GM10248 (cell line): Measurements from ENCODE around the gene PHACTR3.

ENCODE experiments used
- CTCF ChIA-PET: fragments of 300-600 bp; sonication (Branson Sonifier 250); formaldehyde crosslinking; extraction: SDS; loops from one replicate; lab custom pipeline; 2021; ENCODE audit warnings: antibody characterized with exemption; lab: Yijun Ruan, JAX
- POLR2A ChIA-PET: fragments of 350-650 bp; sonication (Branson Sonifier 250); formaldehyde crosslinking; extraction: SDS; loops from one replicate; lab custom pipeline; 2020; ENCODE audit warnings: antibody characterized with exemption; lab: Yijun Ruan, JAX
- DNase-seq: peaks from one replicate; pipeline ENCODE4 v3.0.0; 2012; ENCODE audit errors: extremely low spot score
- TF ChIP-seq, protein P1 (sequence below): IDR thresholded peaks from 2 replicates; pipeline ENCODE4 v1.5.1; 2012; ENCODE audit warnings: mild to moderate bottlenecking, low read depth; ENCODE audit errors: extremely low read depth, missing control alignments, control extremely low read depth

Gene PHACTR3

GRCh38 chr20:59725476-59726280, 121.3 kb downstream of the PHACTR3 start:
- TF ChIP-seq, protein P1, sequence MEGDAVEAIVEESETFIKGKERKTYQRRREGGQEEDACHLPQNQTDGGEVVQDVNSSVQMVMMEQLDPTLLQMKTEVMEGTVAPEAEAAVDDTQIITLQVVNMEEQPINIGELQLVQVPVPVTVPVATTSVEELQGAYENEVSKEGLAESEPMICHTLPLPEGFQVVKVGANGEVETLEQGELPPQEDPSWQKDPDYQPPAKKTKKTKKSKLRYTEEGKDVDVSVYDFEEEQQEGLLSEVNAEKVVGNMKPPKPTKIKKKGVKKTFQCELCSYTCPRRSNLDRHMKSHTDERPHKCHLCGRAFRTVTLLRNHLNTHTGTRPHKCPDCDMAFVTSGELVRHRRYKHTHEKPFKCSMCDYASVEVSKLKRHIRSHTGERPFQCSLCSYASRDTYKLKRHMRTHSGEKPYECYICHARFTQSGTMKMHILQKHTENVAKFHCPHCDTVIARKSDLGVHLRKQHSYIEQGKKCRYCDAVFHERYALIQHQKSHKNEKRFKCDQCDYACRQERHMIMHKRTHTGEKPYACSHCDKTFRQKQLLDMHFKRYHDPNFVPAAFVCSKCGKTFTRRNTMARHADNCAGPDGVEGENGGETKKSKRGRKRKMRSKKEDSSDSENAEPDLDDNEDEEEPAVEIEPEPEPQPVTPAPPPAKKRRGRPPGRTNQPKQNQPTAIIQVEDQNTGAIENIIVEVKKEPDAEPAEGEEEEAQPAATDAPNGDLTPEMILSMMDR = no peak
- ChIA-PET CTCF (interaction anchor here (1.1 to 1.3 kb wide), 2 partner anchors 10 to 155 kb away, joined by 4 to 6 read pairs; no protein-coding TSS in a partner anchor), POLR2A (no interaction called here)
- no peak for DNase-seq

DNA sequence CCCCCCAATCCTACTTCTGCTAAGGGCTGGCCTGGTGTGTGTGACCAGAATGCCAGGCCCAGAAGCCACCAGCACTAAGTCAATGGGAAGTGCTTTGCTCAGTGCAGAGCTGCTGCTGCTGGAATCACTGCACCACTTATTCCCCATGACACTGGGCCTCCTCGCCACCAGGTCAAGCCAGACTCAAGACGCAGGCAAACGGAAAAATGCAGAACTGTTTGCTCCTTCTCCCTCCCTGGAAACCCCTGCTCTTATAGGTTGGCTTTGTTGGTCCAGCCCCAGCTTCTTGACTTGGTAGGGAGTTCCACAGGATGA, 121.9 kb downstream of the PHACTR3 start:
- DNase-seq = no peak
- TF ChIP-seq, protein P1 = no peak
- POLR2A ChIA-PET = no interaction called here
- CTCF ChIA-PET = interaction anchor here (1.1 kb wide), 1 partner anchor 9 kb away, joined by 4 read pairs; no protein-coding TSS in a partner anchor

GRCh38 chr20:59728722-59729430, 124.5 kb downstream of the PHACTR3 start:
- TF ChIP-seq, protein P1 = no peak
- CTCF ChIA-PET = no interaction called here
- POLR2A ChIA-PET = no interaction called here

GRCh38 chr20:59729506-59729905, 125.2 kb downstream of the PHACTR3 start:
- no peak for DNase-seq
- POLR2A ChIA-PET = no interaction called here
- TF ChIP-seq, protein P1 = no peak
- CTCF ChIA-PET = interaction anchor here (0.8 kb wide), 1 partner anchor 54 kb away, joined by 3 read pairs; no protein-coding TSS in a partner anchor

More at GRCh38 chr20:59728722-59729430, 124.5 kb downstream of the PHACTR3 start:
- no peak for DNase-seq

- DNase-seq = no peak
- POLR2A ChIA-PET = no interaction called here
- CTCF ChIA-PET = interaction anchor here (1.6 kb wide), 1 partner anchor 132 kb away, joined by 3 read pairs; no protein-coding TSS in a partner anchor
- TF ChIP-seq, protein P1 = no peak
These were observed 126.4 kb downstream of the PHACTR3 start for GRCh38 chr20:59730722-59731121.

DNA sequence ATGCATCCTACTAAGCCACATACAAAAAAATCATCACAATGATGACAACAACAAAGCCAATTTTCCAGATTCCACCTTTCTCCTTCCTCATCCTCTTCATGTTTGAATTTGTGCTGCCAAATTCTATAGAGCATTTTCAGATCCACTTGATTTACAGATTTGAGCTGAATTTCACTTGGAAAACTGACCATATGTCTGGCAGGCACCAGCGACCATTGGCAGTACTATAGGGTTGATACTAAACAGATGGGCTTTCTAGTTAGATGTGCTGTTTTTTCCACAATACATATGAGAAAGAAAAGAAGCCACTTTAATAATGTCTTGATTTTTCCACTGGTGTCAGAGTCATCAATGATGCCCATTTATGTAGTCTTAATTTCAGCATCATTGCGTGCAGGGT, 127.0 kb downstream of the PHACTR3 start:
- DNase-seq = no peak
- POLR2A ChIA-PET = no interaction called here
- CTCF ChIA-PET = interaction anchor here (1.6 kb wide), 1 partner anchor 133 kb away, joined by 3 read pairs; no protein-coding TSS in a partner anchor
- TF ChIP-seq, protein P1 = no peak
